CD4-positive, alpha-beta T cell treated with Interleukin-1 beta for 1 hour (primary cell): ENCODE data around the gene DCAF6.
"Not testable (repeated sequence)": the region's sequence is repeated elsewhere in the genome, so short reads cannot be mapped to it uniquely, and the experiment has no call there.

Experiments
- DNase-seq, 2 donors: peaks; one replicate each; pipeline ENCODE4 v3.0.0-alpha.2; 2020 to 2022

Gene DCAF6

GRCh38 chr1:167936068-167936929, at the start of gene DCAF6:
Gene DCAF6 (plus strand): TSS chr1:167936683. CDS start chr1:167936912, 229 bp downstream.
- DNase-seq = peak; percentile 99

GRCh38 chr1:167887187-167887586, 49.3 kb upstream of the DCAF6 start:
- not testable (repeated sequence) for DNase-seq

GRCh38 chr1:167890400-167890799, 46.1 kb upstream of the DCAF6 start:
- no peak for DNase-seq

GRCh38 chr1:167893798-167894197, 42.7 kb upstream of the DCAF6 start:
- no peak for DNase-seq

GRCh38 chr1:167898578-167899222, 37.8 kb upstream of the DCAF6 start:
- no peak for DNase-seq

- no peak for DNase-seq
Measured at GRCh38 chr1:167899253-167899681, 37.2 kb upstream of the DCAF6 start.

- no peak for DNase-seq
Measured at GRCh38 chr1:167900907-167901306, 35.6 kb upstream of the DCAF6 start.

- DNase-seq = no peak
Measured at GRCh38 chr1:167904652-167905130, 31.8 kb upstream of the DCAF6 start.

- DNase-seq = no peak
Measured at GRCh38 chr1:167905182-167905581, 31.3 kb upstream of the DCAF6 start.

GRCh38 chr1:167905671-167906070, 30.8 kb upstream of the DCAF6 start:
- DNase-seq = no peak

- DNase-seq = no peak
Measured at GRCh38 chr1:167909691-167910180, 26.7 kb upstream of the DCAF6 start.

GRCh38 chr1:167910530-167910929, 26.0 kb upstream of the DCAF6 start:
- DNase-seq = no peak

- DNase-seq = no peak
Measured at GRCh38 chr1:167911413-167911812, 25.1 kb upstream of the DCAF6 start.

- DNase-seq = no peak
Measured at GRCh38 chr1:167912294-167912693, 24.2 kb upstream of the DCAF6 start.

GRCh38 chr1:167913895-167914496, 22.5 kb upstream of the DCAF6 start, which contains the start of gene ADCY10:
Gene ADCY10 (minus strand): TSS chr1:167914134. CDS start chr1:167905140, 8,994 bp downstream.
- DNase-seq = no peak

GRCh38 chr1:167915569-167915968, 20.9 kb upstream of the DCAF6 start:
- no peak for DNase-seq

GRCh38 chr1:167916766-167917511, 19.5 kb upstream of the DCAF6 start:
- no peak for DNase-seq

- no peak for DNase-seq
Measured at GRCh38 chr1:167922023-167922422, 14.5 kb upstream of the DCAF6 start.

- no peak for DNase-seq
Measured at GRCh38 chr1:167922611-167923074, 13.8 kb upstream of the DCAF6 start.

GRCh38 chr1:167923324-167924056, 13.0 kb upstream of the DCAF6 start:
- no peak for DNase-seq

- DNase-seq = no peak
Measured at GRCh38 chr1:167924102-167924501, 12.4 kb upstream of the DCAF6 start.
